ENCODE data around the gene EEA1.

Gene EEA1

GRCh38 chr12:92736605-92737004 lies 192.5 kb downstream of the EEA1 start:
- no peaks in the 10 kb centered on the region for H3F3A ChIP-seq (ENCODE audit: insufficient read depth, low read length)
- H3K36me3 ChIP-seq (ENCODE audit: insufficient read depth, low read length): no peaks in the 10 kb centered on the region
- no peaks in the 10 kb centered on the region for H3K4me1 ChIP-seq (ENCODE audit: insufficient read depth, low read length, severe bottlenecking)
- no peaks in the 10 kb centered on the region for H4K20me1 ChIP-seq (ENCODE audit: insufficient read depth, low read length)
- TF ChIP-seq EZH2 (IDR thresholded peaks at IDR 0.05; ENCODE audit: borderline replicate concordance, low read length): no peak
- no peak for TF ChIP-seq CTCF (IDR thresholded peaks at IDR 0.05; ENCODE audit: low read length)
- no peak overlapping the region for H3K4me2 ChIP-seq (ENCODE audit: low read length)
- no peaks in the 10 kb centered on the region for H3K27me3 ChIP-seq (ENCODE audit: insufficient read depth, low read length)
- H3K79me2 ChIP-seq (ENCODE audit: insufficient read depth, low read length): no peaks in the 10 kb centered on the region
- no peak overlapping the region for H3K9ac ChIP-seq (ENCODE audit: low read length)
- no peak overlapping the region for H3K4me3 ChIP-seq (ENCODE audit: low read depth, low read length, poor library complexity, severe bottlenecking)
- no peak overlapping the region for H3K27ac ChIP-seq (ENCODE audit: low read depth, low read length, poor library complexity, severe bottlenecking)
- no peaks in the 10 kb centered on the region for H3K9me3 ChIP-seq (ENCODE audit: low read length)
- no peaks in the 10 kb centered on the region for H3K9me2 ChIP-seq (ENCODE audit: low read depth, low read length)
- no peak overlapping the region for H2AFZ ChIP-seq (ENCODE audit: low read length)

- TF ChIP-seq EZH2 (IDR thresholded peaks at IDR 0.05; ENCODE audit: borderline replicate concordance, low read length) (no peak), CTCF (IDR thresholded peaks at IDR 0.05; ENCODE audit: low read length) (no peak)
- H3K4me1 ChIP-seq (ENCODE audit: insufficient read depth, low read length, severe bottlenecking): no peaks in the 10 kb centered on the region
- no peak overlapping the region for H3K9ac ChIP-seq (ENCODE audit: low read length)
- no peaks in the 10 kb centered on the region for H3K36me3 ChIP-seq (ENCODE audit: insufficient read depth, low read length)
- no peaks in the 10 kb centered on the region for H3K9me3 ChIP-seq (ENCODE audit: low read length)
- H3K79me2 ChIP-seq (ENCODE audit: insufficient read depth, low read length): no peaks in the 10 kb centered on the region
- H3K9me2 ChIP-seq (ENCODE audit: low read depth, low read length): no peaks in the 10 kb centered on the region
- no peak overlapping the region for H3K4me3 ChIP-seq (ENCODE audit: low read depth, low read length, poor library complexity, severe bottlenecking)
- no peaks in the 10 kb centered on the region for H4K20me1 ChIP-seq (ENCODE audit: insufficient read depth, low read length)
- H3K27ac ChIP-seq (ENCODE audit: low read depth, low read length, poor library complexity, severe bottlenecking): no peak overlapping the region
- no peaks in the 10 kb centered on the region for H3F3A ChIP-seq (ENCODE audit: insufficient read depth, low read length)
- H2AFZ ChIP-seq (ENCODE audit: low read length): no peak overlapping the region
- no peak overlapping the region for H3K4me2 ChIP-seq (ENCODE audit: low read length)
- H3K27me3 ChIP-seq (ENCODE audit: insufficient read depth, low read length): no peaks in the 10 kb centered on the region
These were observed 193.9 kb downstream of the EEA1 start for GRCh38 chr12:92735131-92735721.

- H3K4me1 ChIP-seq (ENCODE audit: insufficient read depth, low read length, severe bottlenecking): no peaks in the 10 kb centered on the region
- no peaks in the 10 kb centered on the region for H3K9me2 ChIP-seq (ENCODE audit: low read depth, low read length)
- no peaks in the 10 kb centered on the region for H3K27me3 ChIP-seq (ENCODE audit: insufficient read depth, low read length)
- no peak overlapping the region for H3K9ac ChIP-seq (ENCODE audit: low read length)
- H3K79me2 ChIP-seq (ENCODE audit: insufficient read depth, low read length): no peaks in the 10 kb centered on the region
- H3K36me3 ChIP-seq (ENCODE audit: insufficient read depth, low read length): no peaks in the 10 kb centered on the region
- no peak overlapping the region for H3K27ac ChIP-seq (ENCODE audit: low read depth, low read length, poor library complexity, severe bottlenecking)
- TF ChIP-seq EZH2 (IDR thresholded peaks at IDR 0.05; ENCODE audit: borderline replicate concordance, low read length): no peak
- TF ChIP-seq CTCF (IDR thresholded peaks at IDR 0.05; ENCODE audit: low read length): no peak
- H4K20me1 ChIP-seq (ENCODE audit: insufficient read depth, low read length): no peaks in the 10 kb centered on the region
- no peaks in the 10 kb centered on the region for H3K9me3 ChIP-seq (ENCODE audit: low read length)
- H2AFZ ChIP-seq (ENCODE audit: low read length): no peak overlapping the region
- H3F3A ChIP-seq (ENCODE audit: insufficient read depth, low read length): no peaks in the 10 kb centered on the region
- no peak overlapping the region for H3K4me2 ChIP-seq (ENCODE audit: low read length)
- H3K4me3 ChIP-seq (ENCODE audit: low read depth, low read length, poor library complexity, severe bottlenecking): no peak overlapping the region
These were observed 195.4 kb downstream of the EEA1 start for GRCh38 chr12:92733661-92734060.
